Neural cell (in vitro differentiated cells): ENCODE data around the gene FAF1. TPM values are rescaled to one million over a fixed set of nuclear protein-coding genes. Genes with fewer than 3 reads are reported as not detected.

Source experiments
- H2AFZ ChIP-seq: fragments of 200-600, 300-800 bp; sonication (generic), shearing (Covaris generic); 2 replicates; pipeline ENCODE4 v1.6.0; 2014; ENCODE audit warnings: low read depth, mild to moderate bottlenecking, antibody characterized with exemption, low read length, moderate library complexity
- H3F3A ChIP-seq: fragments of 200-600 bp; shearing (Covaris generic); 2 replicates; pipeline ENCODE4 v1.6.1; 2016; ENCODE audit warnings: mild to moderate bottlenecking, moderate library complexity, mixed read lengths, antibody characterized with exemption, low read length; ENCODE audit not compliant: insufficient read depth, poor library complexity, severe bottlenecking
- H3K27ac ChIP-seq: fragments of 200-600, 300-800 bp; sonication (generic), shearing (Covaris generic); 2 replicates; pipeline ENCODE4 v1.5.1; 2014; ENCODE audit warnings: mild to moderate bottlenecking, low read length, moderate library complexity
- H3K27me3 ChIP-seq: fragments of 300-800, 200-600 bp; sonication (generic), shearing (Covaris generic); 2 replicates; pipeline ENCODE4 v1.6.0; 2014; ENCODE audit warnings: mild to moderate bottlenecking, low read depth, low read length, moderate library complexity; ENCODE audit not compliant: insufficient read depth
- H3K36me3 ChIP-seq: fragments of 300-800, 200-600 bp; sonication (generic), shearing (Covaris generic); 2 replicates; pipeline ENCODE4 v1.5.1; 2014; ENCODE audit warnings: mild to moderate bottlenecking, antibody characterized with exemption, low read length, moderate library complexity; ENCODE audit not compliant: insufficient read depth
- H3K4me2 ChIP-seq: fragments of 300-800, 200-600 bp; sonication (generic), shearing (Covaris generic); 2 replicates; pipeline ENCODE4 v1.6.0; 2014; ENCODE audit warnings: mild to moderate bottlenecking, low read length
- H3K4me3 ChIP-seq: fragments of 300-800, 200-600 bp; sonication (generic), shearing (Covaris generic); 2 replicates; pipeline ENCODE4 v1.5.1; 2014; ENCODE audit warnings: mild to moderate bottlenecking, low read length, moderate library complexity
- H3K79me2 ChIP-seq: fragments of 200-600 bp; shearing (Covaris generic); replicated peaks from 2 replicates; pipeline ENCODE4 v1.6.0; 2014; ENCODE audit warnings: mild to moderate bottlenecking, low read length, moderate library complexity; ENCODE audit not compliant: insufficient read depth
- H3K9ac ChIP-seq: fragments of 300-800, 200-600 bp; sonication (generic), shearing (Covaris generic); 2 replicates; pipeline ENCODE4 v1.6.1; 2016; ENCODE audit warnings: mild to moderate bottlenecking, low read length, mixed read lengths
- H3K9me2 ChIP-seq: fragments of 200-600 bp; shearing (Covaris generic); 2 replicates; pipeline ENCODE4 v1.6.1; 2016; ENCODE audit warnings: mild to moderate bottlenecking, low read length, mixed read lengths; ENCODE audit not compliant: insufficient read depth
- H3K9me3 ChIP-seq: fragments of 200-600, 300-800 bp; sonication (generic), shearing (Covaris generic); 2 replicates; pipeline ENCODE4 v1.6.1; 2016; ENCODE audit warnings: mild to moderate bottlenecking, mixed run types, low read length, moderate library complexity, mixed read lengths
- H4K20me1 ChIP-seq: fragments of 200-600 bp; shearing (Covaris generic); 2 replicates; pipeline ENCODE4 v1.6.1; 2016; ENCODE audit warnings: mild to moderate bottlenecking, mixed run types; ENCODE audit not compliant: insufficient read depth
- EP300 ChIP-seq: fragments of 450-650 bp; conservative IDR thresholded peaks from 2 replicates; pipeline ENCODE4 v1.6.1; 2014; ENCODE audit warnings: antibody characterized with exemption, mild to moderate bottlenecking, moderate library complexity; ENCODE audit not compliant: poor library complexity, severe bottlenecking
- EZH2 ChIP-seq: fragments of 200-600, 300-800 bp; shearing (Covaris generic), sonication (generic); IDR thresholded peaks from 2 replicates; pipeline ENCODE4 v1.6.1; 2014; ENCODE audit warnings: antibody characterized with exemption, low read length, borderline replicate concordance, mild to moderate bottlenecking; ENCODE audit not compliant: insufficient read depth, poor library complexity, severe bottlenecking
- MXI1 ChIP-seq: fragments of 450-650 bp; conservative IDR thresholded peaks from 2 replicates; pipeline ENCODE4 v1.6.1; 2014; ENCODE audit warnings: antibody characterized with exemption, mild to moderate bottlenecking; ENCODE audit not compliant: poor library complexity, severe bottlenecking
- POLR2AphosphoS5 ChIP-seq: IDR thresholded peaks from 2 replicates; pipeline ENCODE4 v1.6.1; 2012
- RAD21 ChIP-seq: fragments of 450-650 bp; conservative IDR thresholded peaks from 2 replicates; pipeline ENCODE4 v1.6.1; 2014; ENCODE audit warnings: antibody characterized with exemption, mild to moderate bottlenecking, moderate library complexity
- SMC3 ChIP-seq: fragments of 450-650 bp; conservative IDR thresholded peaks from 2 replicates; pipeline ENCODE4 v1.6.1; 2014; ENCODE audit warnings: antibody characterized with exemption, mild to moderate bottlenecking, moderate library complexity; ENCODE audit not compliant: poor library complexity
- TAF1 ChIP-seq: IDR thresholded peaks from 2 replicates; pipeline ENCODE4 v1.6.1; 2012; ENCODE audit warnings: low read depth
- polyA plus RNA-seq: library from polyadenylated mRNA; depleted of rRNA; stranded (reverse); fragments of >200 nt; gene quantifications from 2 replicates; pipeline ENCODE4 v1.2.3, GENCODE V29; 2014
- TF ChIP-seq, protein P1 (sequence below): IDR thresholded peaks from 2 replicates; pipeline ENCODE4 v1.6.1; 2012; ENCODE audit warnings: borderline replicate concordance
- TF ChIP-seq, protein P2 (sequence below): fragments of 450-650 bp; IDR thresholded peaks from 2 replicates; pipeline ENCODE4 v1.5.1; 2014; ENCODE audit warnings: antibody characterized with exemption, mild to moderate bottlenecking, moderate library complexity; ENCODE audit not compliant: poor library complexity, severe bottlenecking

FAF1 gene
- polyA plus RNA-seq, 1 donor from 2014 or later, result 52.1 TPM

DNA sequence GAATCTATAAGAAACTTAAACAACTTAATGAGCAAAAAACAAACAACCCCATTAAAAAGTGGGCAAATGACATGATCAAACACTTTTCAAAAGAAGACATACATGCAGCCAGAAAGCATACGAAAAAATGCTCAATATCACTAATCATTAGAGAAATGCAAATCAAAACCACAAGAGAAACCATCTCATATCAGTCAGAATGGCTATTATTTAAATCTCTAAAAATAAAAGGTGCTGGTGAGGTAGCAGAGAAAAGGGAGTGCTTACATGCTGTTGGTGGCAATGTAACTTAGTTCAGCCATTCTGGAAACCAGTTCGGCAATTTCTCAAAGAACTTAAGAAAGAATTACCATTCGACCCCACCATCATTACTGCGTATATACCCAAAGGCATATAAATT is 147.7 kb downstream of the FAF1 start:
- Histone ChIP-seq H3K27ac (no peak overlapping the region), H3K9me2 (no peaks in the 10 kb centered on the region), H3K4me2 (no peak overlapping the region), H3K9ac (no peak overlapping the region), H3F3A (no peaks in the 10 kb centered on the region), H2AFZ (no peak overlapping the region), H3K9me3 (no peaks in the 10 kb centered on the region), H3K27me3 (no peaks in the 10 kb centered on the region), H3K36me3 (no peaks in the 10 kb centered on the region), H3K4me3 (no peak overlapping the region), H4K20me1 (no peaks in the 10 kb centered on the region), H3K79me2 (no peaks in the 10 kb centered on the region)
- TF ChIP-seq TAF1 (no peak), MXI1 (no peak), POLR2AphosphoS5 (no peak), EZH2 (no peak), EP300 (no peak), RAD21 (no peak), SMC3 (no peak)
- TF ChIP-seq, protein P1, sequence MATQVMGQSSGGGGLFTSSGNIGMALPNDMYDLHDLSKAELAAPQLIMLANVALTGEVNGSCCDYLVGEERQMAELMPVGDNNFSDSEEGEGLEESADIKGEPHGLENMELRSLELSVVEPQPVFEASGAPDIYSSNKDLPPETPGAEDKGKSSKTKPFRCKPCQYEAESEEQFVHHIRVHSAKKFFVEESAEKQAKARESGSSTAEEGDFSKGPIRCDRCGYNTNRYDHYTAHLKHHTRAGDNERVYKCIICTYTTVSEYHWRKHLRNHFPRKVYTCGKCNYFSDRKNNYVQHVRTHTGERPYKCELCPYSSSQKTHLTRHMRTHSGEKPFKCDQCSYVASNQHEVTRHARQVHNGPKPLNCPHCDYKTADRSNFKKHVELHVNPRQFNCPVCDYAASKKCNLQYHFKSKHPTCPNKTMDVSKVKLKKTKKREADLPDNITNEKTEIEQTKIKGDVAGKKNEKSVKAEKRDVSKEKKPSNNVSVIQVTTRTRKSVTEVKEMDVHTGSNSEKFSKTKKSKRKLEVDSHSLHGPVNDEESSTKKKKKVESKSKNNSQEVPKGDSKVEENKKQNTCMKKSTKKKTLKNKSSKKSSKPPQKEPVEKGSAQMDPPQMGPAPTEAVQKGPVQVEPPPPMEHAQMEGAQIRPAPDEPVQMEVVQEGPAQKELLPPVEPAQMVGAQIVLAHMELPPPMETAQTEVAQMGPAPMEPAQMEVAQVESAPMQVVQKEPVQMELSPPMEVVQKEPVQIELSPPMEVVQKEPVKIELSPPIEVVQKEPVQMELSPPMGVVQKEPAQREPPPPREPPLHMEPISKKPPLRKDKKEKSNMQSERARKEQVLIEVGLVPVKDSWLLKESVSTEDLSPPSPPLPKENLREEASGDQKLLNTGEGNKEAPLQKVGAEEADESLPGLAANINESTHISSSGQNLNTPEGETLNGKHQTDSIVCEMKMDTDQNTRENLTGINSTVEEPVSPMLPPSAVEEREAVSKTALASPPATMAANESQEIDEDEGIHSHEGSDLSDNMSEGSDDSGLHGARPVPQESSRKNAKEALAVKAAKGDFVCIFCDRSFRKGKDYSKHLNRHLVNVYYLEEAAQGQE, result no peak
- TF ChIP-seq, protein P2, sequence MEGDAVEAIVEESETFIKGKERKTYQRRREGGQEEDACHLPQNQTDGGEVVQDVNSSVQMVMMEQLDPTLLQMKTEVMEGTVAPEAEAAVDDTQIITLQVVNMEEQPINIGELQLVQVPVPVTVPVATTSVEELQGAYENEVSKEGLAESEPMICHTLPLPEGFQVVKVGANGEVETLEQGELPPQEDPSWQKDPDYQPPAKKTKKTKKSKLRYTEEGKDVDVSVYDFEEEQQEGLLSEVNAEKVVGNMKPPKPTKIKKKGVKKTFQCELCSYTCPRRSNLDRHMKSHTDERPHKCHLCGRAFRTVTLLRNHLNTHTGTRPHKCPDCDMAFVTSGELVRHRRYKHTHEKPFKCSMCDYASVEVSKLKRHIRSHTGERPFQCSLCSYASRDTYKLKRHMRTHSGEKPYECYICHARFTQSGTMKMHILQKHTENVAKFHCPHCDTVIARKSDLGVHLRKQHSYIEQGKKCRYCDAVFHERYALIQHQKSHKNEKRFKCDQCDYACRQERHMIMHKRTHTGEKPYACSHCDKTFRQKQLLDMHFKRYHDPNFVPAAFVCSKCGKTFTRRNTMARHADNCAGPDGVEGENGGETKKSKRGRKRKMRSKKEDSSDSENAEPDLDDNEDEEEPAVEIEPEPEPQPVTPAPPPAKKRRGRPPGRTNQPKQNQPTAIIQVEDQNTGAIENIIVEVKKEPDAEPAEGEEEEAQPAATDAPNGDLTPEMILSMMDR, result no peak

DNA sequence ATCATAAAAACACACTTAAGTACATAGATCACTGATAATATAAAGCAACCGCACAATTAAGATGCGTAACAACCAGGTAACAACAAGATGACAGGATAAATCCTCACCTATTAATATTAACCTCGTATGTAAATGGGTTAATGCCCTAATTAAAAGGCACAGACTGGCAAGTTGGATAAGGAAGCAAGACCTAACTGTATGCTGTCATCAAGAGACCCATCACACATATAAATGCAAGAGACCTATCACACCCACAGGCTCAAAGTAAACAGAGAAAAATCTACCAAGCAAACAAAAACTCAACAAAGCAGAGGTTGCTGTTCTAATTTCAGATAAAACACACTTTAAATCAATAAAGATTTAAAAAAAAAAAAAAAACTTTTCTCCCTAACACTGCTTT is 151.8 kb downstream of the FAF1 start:
- Histone ChIP-seq H3K27me3 (no peaks in the 10 kb centered on the region), H3K36me3 (no peaks in the 10 kb centered on the region), H3F3A (no peaks in the 10 kb centered on the region), H3K79me2 (no peaks in the 10 kb centered on the region), H2AFZ (no peak overlapping the region), H3K4me3 (no peak overlapping the region), H4K20me1 (no peaks in the 10 kb centered on the region), H3K27ac (no peak overlapping the region), H3K9ac (no peak overlapping the region), H3K9me3 (no peaks in the 10 kb centered on the region), H3K9me2 (no peaks in the 10 kb centered on the region), H3K4me2 (no peak overlapping the region)
- TF ChIP-seq TAF1 (no peak), EP300 (no peak), RAD21 (no peak), SMC3 (no peak), EZH2 (no peak), POLR2AphosphoS5 (no peak), MXI1 (no peak)
- TF ChIP-seq, protein P2, result no peak
- TF ChIP-seq, protein P1, result no peak
